IPS DF 4.7 (cell line): ENCODE data around the gene SARDH.
"Not testable (repeated sequence)": the region's sequence is repeated elsewhere in the genome, so short reads cannot be mapped to it uniquely, and the experiment has no call there.

Experiments
- DNase-seq: peaks from one replicate; pipeline ENCODE4 v3.0.0-alpha.2; 2013; ENCODE audit warnings: low spot score; ENCODE audit errors: extremely low read depth

Gene SARDH

DNA sequence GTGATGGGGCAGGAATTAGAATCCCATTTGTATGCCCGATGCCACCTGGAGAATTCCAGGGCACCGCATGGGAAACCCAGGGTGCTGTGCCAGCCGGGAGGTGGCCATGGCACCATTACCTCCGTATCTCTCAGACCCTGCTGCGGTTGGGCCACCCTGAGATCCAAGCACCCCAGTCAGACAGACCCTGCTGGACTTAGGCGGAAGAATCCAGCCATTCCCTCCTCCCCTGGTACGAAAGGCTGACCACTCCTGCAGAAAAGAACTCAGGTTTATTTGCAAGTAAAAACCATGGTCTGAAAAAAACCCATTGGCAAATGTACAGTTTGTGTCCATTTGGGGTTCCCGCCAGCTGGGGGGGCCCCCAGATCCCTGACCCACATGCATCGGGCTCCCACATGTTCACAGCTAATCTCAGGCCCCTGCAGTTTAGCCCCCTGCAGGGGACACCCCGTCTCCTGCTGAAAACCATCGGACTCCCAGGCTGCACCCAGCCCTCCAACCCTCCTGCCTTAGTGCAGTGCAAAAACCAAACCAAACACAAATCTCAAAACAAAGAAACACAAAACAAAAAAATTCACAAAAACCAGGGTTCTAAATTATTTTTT is 23.6 kb upstream of the SARDH start:
- DNase-seq: no peak

- DNase-seq: no peak
These were observed 22.6 kb upstream of the SARDH start for GRCh38 chr9:133760713-133761290.

GRCh38 chr9:133759946-133760345 is 21.8 kb upstream of the SARDH start:
- DNase-seq: no peak

DNA sequence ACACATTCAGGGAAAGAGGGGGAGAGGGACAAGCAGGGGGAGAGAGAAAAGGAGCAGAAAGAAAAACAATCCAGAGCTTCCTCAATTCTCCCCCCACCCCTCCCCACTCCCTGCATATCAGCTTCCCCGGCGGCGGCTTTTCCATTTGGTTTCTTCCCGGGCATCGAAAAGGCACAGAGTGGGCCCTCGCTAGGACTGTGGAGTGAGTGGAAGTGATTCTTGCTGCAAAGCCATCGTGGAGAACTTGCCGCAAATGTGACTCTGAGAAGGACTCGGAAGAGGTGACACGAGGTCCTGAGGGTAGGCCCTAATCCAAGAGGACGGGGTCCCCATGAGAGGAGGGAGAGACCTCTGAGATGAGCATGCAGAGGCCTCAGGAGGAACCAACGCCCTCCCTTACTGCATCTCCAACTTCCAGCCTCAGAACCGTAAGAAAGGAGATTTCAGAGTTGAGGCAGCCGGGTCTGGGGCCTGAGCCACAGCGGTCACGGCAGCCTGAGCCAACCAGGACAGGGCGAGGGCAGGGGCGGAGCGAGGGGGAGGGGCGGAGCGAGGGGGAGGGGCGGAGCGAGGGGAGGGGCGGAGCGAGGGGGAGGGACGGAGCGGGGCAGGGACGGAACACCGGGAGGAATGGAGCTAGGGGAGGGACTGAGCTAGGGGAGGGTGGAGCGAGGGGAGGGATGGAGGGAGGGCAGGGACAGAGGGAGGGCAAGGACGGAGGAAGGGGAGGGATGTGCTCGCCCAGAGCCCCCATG is 21.2 kb upstream of the SARDH start:
- no peak for DNase-seq

DNA sequence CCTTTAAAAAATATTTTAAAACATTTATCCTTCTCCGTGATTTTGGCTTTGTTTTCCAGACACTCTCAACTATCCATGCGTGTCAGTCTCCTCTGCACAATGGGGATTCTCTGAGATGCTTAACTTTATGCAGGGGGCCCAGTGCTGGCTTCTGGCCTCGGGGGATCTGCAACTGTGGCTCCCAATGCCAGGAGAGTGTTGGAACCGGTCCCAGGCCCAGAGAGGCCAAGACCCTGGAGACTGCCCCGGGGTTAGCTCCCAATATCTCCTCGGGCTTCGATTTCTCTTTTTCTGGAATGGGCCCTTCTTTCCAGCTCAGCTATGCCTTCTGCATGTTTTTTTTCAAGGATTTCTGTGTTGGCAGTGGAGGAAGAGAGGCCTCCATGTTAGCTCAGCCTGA is 20.1 kb upstream of the SARDH start:
- no peak for DNase-seq

- DNase-seq: no peak
These were observed 16.6 kb upstream of the SARDH start for GRCh38 chr9:133754688-133755227.

GRCh38 chr9:133754187-133754586 is 16.0 kb upstream of the SARDH start:
- no peak for DNase-seq

- DNase-seq: no peak
These were observed 14.7 kb upstream of the SARDH start for GRCh38 chr9:133752739-133753446.

- no peak for DNase-seq
These were observed 13.0 kb upstream of the SARDH start for GRCh38 chr9:133750982-133751649.

DNA sequence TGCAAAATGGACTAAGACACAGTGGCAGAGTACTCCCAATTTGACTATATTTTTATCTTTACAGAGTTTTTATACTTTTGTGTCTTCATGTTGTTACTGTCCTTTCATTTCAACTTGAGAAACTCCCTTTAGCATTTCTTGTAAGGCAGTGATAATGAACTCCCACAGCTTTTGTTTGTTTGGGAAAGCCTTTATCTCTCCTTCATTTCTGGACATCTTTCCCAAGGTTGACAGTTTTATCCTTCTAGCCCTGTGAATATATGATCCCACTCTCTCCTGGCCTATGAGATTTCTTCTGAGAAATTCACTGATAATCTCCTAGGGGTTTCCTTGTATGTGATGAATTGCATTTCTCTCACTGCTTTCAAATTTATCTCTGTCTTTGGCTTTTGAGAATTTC is 9.2 kb upstream of the SARDH start:
- DNase-seq: no peak

DNA sequence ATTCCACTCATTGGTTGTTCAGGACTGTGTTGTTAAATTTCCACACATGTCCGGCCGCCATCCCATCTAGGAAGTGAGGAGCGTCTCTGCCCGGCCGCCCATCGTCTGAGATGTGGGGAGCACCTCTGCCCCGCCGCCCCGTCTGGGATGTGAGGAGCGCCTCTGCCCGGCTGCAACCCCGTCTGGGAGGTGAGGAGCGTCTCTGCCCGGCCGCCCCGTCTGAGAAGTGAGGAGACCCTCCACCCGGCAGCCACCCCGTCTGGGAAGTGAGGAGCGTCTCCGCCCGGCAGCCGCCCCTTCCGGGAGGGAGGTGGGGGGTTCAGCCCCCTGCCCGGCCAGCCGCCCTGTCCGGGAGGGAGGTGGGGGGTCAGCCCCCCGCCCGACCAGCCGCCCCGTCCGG is 6.4 kb upstream of the SARDH start:
- not testable (repeated sequence) for DNase-seq

- no peak for DNase-seq
These were observed 4.8 kb upstream of the SARDH start for GRCh38 chr9:133742849-133743444.

GRCh38 chr9:133742251-133742650 is 4.1 kb upstream of the SARDH start:
- DNase-seq: no peak

DNA sequence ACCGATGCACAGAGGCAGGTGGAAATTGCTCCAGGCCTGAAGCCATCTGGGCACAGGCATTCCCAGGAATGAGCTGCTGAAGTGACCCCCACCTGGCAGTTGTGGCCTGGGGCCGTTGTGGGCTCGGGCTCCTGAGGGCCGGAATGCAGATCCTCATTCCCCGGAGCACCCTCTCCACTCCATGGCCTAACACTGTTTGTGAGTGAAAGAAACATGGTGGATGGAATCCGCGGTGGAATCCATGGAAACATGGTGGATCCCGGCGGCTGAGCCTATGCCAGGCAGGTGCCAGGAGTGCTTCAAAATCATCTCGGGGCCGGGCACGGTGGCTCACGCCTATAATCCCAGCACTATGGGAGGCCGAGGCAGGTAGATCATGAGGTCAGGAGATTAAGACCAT is 3.6 kb upstream of the SARDH start:
- no peak for DNase-seq

DNA sequence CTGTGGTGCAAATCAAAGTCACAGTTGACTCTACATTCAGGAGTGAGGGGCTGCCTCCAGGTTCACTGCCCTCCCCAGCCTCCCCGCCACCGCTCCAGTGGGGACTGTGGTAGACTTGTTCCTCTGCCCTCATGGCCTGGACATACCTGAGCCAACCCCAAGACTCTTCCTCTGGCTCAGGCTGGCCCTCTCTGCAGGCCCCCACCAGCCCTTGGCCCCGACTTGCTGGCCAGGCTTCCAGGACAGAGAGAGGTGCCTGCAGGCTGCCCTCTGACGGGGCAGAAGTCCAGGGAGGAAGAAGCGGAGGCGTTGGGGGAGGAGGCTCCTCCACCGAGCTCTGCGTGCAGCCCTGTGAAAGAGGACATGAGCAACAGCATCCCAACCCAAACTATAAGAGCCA is 2.8 kb upstream of the SARDH start:
- DNase-seq: no peak

GRCh38 chr9:133739408-133740280 is 1.5 kb upstream of the SARDH start:
- no peak for DNase-seq

DNA sequence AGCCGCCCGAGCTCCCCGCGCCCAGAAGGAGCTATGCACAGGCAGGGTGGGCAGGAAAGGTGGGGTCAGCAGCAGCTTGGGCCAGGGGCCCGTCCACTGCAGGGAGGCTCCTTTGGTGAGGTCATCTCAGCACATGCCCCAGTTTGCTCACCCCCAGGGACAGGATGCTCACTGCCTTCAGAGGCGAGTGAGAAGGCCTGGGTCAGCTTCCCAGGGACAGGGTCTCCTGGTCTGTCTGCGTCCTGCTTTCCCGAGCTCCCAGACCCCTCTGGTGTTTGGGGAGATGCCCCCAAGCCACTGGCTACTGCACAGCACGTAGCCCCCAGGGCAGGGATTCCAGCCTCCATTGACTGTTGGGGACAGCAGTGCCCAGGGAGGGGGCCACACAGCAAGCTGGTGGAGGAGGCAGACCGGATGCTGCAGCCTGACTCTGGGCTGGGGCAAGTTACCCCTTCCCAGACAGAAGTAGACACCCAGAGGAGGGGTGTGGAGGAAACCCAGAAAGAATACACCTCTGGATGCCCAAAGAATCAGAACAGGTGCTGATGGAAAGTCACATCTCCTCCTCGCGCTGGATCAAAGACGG is 581 bp upstream of the SARDH start:
- no peak for DNase-seq

DNA sequence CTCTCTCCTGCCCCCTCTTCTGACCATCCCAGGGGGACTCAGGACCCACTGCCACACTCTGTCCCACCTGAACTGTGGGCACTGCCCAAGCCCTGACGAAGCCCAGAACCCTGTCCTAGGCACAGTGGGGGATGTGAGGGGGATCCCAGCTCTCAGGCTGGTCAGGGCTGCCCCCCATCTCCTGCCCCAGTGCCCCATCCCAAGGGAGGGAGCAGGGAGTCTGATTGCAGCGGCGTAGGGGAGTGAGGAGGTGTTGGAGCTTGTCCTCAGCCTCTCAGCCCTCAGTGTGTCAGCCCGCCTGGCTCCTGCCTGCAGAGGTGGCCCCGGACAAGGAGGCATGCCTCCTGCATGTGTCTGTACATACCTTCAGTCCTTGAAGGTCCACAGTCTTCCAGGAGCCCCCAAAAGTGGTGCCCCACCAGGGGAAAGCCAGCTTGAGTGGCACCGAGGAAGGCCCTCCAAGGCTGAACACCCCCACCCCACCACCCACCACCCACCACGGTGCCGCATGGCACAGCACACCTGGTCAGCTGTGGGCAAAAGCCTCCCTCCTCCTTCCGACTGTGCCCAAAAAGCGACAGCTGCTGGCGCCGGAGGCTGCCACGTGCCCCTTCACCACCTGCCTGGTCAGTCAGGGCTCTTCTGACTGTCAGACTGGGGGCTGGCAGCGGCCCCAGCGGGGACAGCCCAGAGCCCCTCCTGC is 930 bp downstream of the SARDH start:
- DNase-seq: no peak

GRCh38 chr9:133735931-133736330 is 2.2 kb downstream of the SARDH start:
- DNase-seq: no peak
